ENCODE data around the gene LRRC75A. TPM values are rescaled to one million over a fixed set of nuclear protein-coding genes. Genes with fewer than 3 reads are reported as not detected.
A peak's percentile ranks its signal among the peaks of the same experiment; 100 is the strongest.

The LRRC75A gene
- total and polyA plus RNA-seq, 2 experiments from 2014 or later, result 10.7 to 18.0 TPM

- no peaks in the 10 kb centered on the region for H3K36me3 ChIP-seq (replicated peaks; ENCODE audit: insufficient read depth, low read depth)
- no peaks in the 10 kb centered on the region for H3K27me3 ChIP-seq
- no peaks in the 10 kb centered on the region for H3K9me2 ChIP-seq (replicated peaks; ENCODE audit: insufficient read depth)
- TF ChIP-seq EZH2phosphoT487 (IDR thresholded peaks at IDR 0.05; ENCODE audit: low read depth, severe bottlenecking, unreplicated experiment), result no peak
- TF ChIP-seq EZH2 (IDR thresholded peaks at IDR 0.05; ENCODE audit: borderline replicate concordance), result no peak
- no peak for TF ChIP-seq CTCF (IDR thresholded peaks at IDR 0.05; ENCODE audit: poor library complexity)
- peaks cover 24% of the 10 kb centered on the region for H3K79me2 ChIP-seq
- H3K4me1 ChIP-seq (ENCODE audit: insufficient read depth), result peaks cover 67% of the 10 kb centered on the region
- H3K4me3 ChIP-seq, result no peak overlapping the region
- H3K4me2 ChIP-seq, result peak overlapping the region; percentile 60
- peak; percentile 55 for DNase-seq (ENCODE audit: low spot score)
- no peaks in the 10 kb centered on the region for H3K9me3 ChIP-seq (ENCODE audit: low read depth)
- no peaks in the 10 kb centered on the region for H4K20me1 ChIP-seq (ENCODE audit: insufficient read depth, poor library complexity, severe bottlenecking)
- peak overlapping the region; percentile 98 for H3K27ac ChIP-seq
- H2AFZ ChIP-seq, result no peak overlapping the region
- 80% methylated on average over 9 of the region's 9 CpGs for WGBS (ENCODE audit: low lambda C conversion rate, missing lambda C conversion rate)
Measured at GRCh38 chr17:16466407-16466806, 25.6 kb downstream of the LRRC75A start.

- Histone ChIP-seq H4K20me1 (ENCODE audit: insufficient read depth, poor library complexity, severe bottlenecking) (no peaks in the 10 kb centered on the region), H2AFZ (no peak overlapping the region), H3K4me2 (peak overlapping the region; percentile 60), H3K79me2 (peaks cover 24% of the 10 kb centered on the region), H3K9me3 (ENCODE audit: low read depth) (no peaks in the 10 kb centered on the region), H3K36me3 (replicated peaks; ENCODE audit: insufficient read depth, low read depth) (no peaks in the 10 kb centered on the region), H3K9me2 (replicated peaks; ENCODE audit: insufficient read depth) (no peaks in the 10 kb centered on the region), H3K27me3 (no peaks in the 10 kb centered on the region), H3K4me3 (no peak overlapping the region), H3K27ac (peak overlapping the region; percentile 98), H3K4me1 (ENCODE audit: insufficient read depth) (peaks cover 67% of the 10 kb centered on the region)
- peak; percentile 79 for DNase-seq (ENCODE audit: low spot score)
- 61% methylated on average over 4 of the region's 4 CpGs for WGBS (ENCODE audit: low lambda C conversion rate, missing lambda C conversion rate)
- no peak for TF ChIP-seq CTCF (IDR thresholded peaks at IDR 0.05; ENCODE audit: poor library complexity)
- TF ChIP-seq EZH2 (IDR thresholded peaks at IDR 0.05; ENCODE audit: borderline replicate concordance), result no peak
Measured at GRCh38 chr17:16465861-16466338, 26.1 kb downstream of the LRRC75A start.

GRCh38 chr17:16465052-16465312 is 27.0 kb downstream of the LRRC75A start:
- DNase-seq (ENCODE audit: low spot score), result no peak
- H3K27me3 ChIP-seq, result no peaks in the 10 kb centered on the region
- TF ChIP-seq EZH2 (IDR thresholded peaks at IDR 0.05; ENCODE audit: borderline replicate concordance), result no peak
- no peak for TF ChIP-seq CTCF (IDR thresholded peaks at IDR 0.05; ENCODE audit: poor library complexity)
- TF ChIP-seq EZH2phosphoT487 (IDR thresholded peaks at IDR 0.05; ENCODE audit: low read depth, severe bottlenecking, unreplicated experiment), result no peak
- no peaks in the 10 kb centered on the region for H4K20me1 ChIP-seq (ENCODE audit: insufficient read depth, poor library complexity, severe bottlenecking)
- H3K4me2 ChIP-seq, result no peak overlapping the region
- H3K9me2 ChIP-seq (replicated peaks; ENCODE audit: insufficient read depth), result no peaks in the 10 kb centered on the region
- no peak overlapping the region for H3K4me3 ChIP-seq
- 93% methylated on average over 3 of the region's 3 CpGs for WGBS (ENCODE audit: low lambda C conversion rate, missing lambda C conversion rate)
- H3K79me2 ChIP-seq, result peaks cover 16% of the 10 kb centered on the region
- no peak overlapping the region for H2AFZ ChIP-seq
- H3K36me3 ChIP-seq (replicated peaks; ENCODE audit: insufficient read depth, low read depth), result no peaks in the 10 kb centered on the region
- H3K27ac ChIP-seq, result peak overlapping the region; percentile 97
- H3K4me1 ChIP-seq (ENCODE audit: insufficient read depth), result peaks cover 67% of the 10 kb centered on the region
- no peaks in the 10 kb centered on the region for H3K9me3 ChIP-seq (ENCODE audit: low read depth)
